CD14-positive monocyte (primary cell): ENCODE data around the gene RHOC. TPM values are rescaled to one million over a fixed set of nuclear protein-coding genes. Genes with fewer than 3 reads are reported as not detected.

Experiments
- DNase-seq, 3 donors: peaks; one replicate each; pipeline ENCODE4 v3.0.0-alpha.2; 2011 to 2022
- H2AFZ ChIP-seq: 2 replicates; pipeline ENCODE4 v1.6.0; 2012; ENCODE audit warnings: mild to moderate bottlenecking, low read depth, low read length, inconsistent platforms; ENCODE audit not compliant: insufficient read depth, poor library complexity, severe bottlenecking
- H3K27ac ChIP-seq, 2 donors: 1 replicate in 1 of 2; 2 replicates in 1 of 2; pipeline ENCODE4 v1.5.1; 2012 to 2013; ENCODE audit warnings: low read length in 2 of 2, control low read depth in 1 of 2, inconsistent platforms in 1 of 2, low read depth in 1 of 2, mild to moderate bottlenecking in 1 of 2
- H3K27me3 ChIP-seq, 2 donors: one replicate each; pipeline versions ENCODE4 v1.6.0 to v1.6.1; 2011 to 2013; ENCODE audit warnings: low read length in 2 of 2; ENCODE audit not compliant: control insufficient read depth in 2 of 2, insufficient read depth in 2 of 2
- H3K36me3 ChIP-seq, 2 donors: replicated peaks in 1 of 2; 1 replicate in 1 of 2; 2 replicates in 1 of 2; pipeline versions ENCODE4 v1.5.1 to v1.6.1; 2012 to 2013; ENCODE audit warnings: low read length in 2 of 2, control low read depth in 1 of 2, inconsistent platforms in 1 of 2, mild to moderate bottlenecking in 1 of 2; ENCODE audit not compliant: insufficient read depth in 2 of 2, control insufficient read depth in 1 of 2
- H3K4me1 ChIP-seq, 2 donors: 1 replicate in 1 of 2; 2 replicates in 1 of 2; pipeline versions ENCODE4 v1.5.1 to v1.6.1; 2012 to 2013; ENCODE audit warnings: low read length in 2 of 2, control low read depth in 1 of 2, inconsistent platforms in 1 of 2, mild to moderate bottlenecking in 1 of 2, moderate library complexity in 1 of 2; ENCODE audit not compliant: insufficient read depth in 2 of 2, control insufficient read depth in 1 of 2
- H3K4me2 ChIP-seq: replicated peaks from 2 replicates; pipeline ENCODE3; 2012; ENCODE audit warnings: low read length, moderate library complexity, mild to moderate bottlenecking; ENCODE audit not compliant: poor library complexity, severe bottlenecking; ENCODE audit errors: extremely low read depth
- H3K4me3 ChIP-seq, 3 experiments: fragments of 200-600 bp in 1 of 3; sonication (generic) in 1 of 3; replicated peaks in 1 of 3; 1 replicate in 2 of 3; 2 replicates in 1 of 3; pipeline ENCODE4 v1.5.1; 2011 to 2013; ENCODE audit warnings: low read length in 3 of 3, mild to moderate bottlenecking in 3 of 3, control low read depth in 2 of 3, low read depth in 2 of 3, inconsistent platforms in 1 of 3, moderate library complexity in 1 of 3
- H3K79me2 ChIP-seq: 2 replicates; pipeline ENCODE4 v1.6.0; 2012; ENCODE audit warnings: mild to moderate bottlenecking, control low read depth, inconsistent platforms, low read length, moderate library complexity; ENCODE audit not compliant: insufficient read depth
- H3K9ac ChIP-seq: 2 replicates; pipeline ENCODE4 v1.6.0; 2017; ENCODE audit warnings: low read length, mild to moderate bottlenecking; ENCODE audit not compliant: insufficient read depth, poor library complexity, severe bottlenecking
- H3K9me3 ChIP-seq, 2 donors: replicated peaks in 1 of 2; 1 replicate in 1 of 2; 2 replicates in 1 of 2; pipeline versions ENCODE4 v1.5.1 to v1.6.1; 2012 to 2013; ENCODE audit warnings: low read length in 2 of 2, control low read depth in 1 of 2; ENCODE audit not compliant: control insufficient read depth in 1 of 2, insufficient read depth in 1 of 2
- H4K20me1 ChIP-seq: 2 replicates; pipeline ENCODE4 v1.6.0; 2012; ENCODE audit warnings: mild to moderate bottlenecking, low read length, control low read depth, moderate library complexity; ENCODE audit not compliant: insufficient read depth
- H3K27ac Mint-ChIP-seq, 7 donors: one replicate each; pipeline ENCODE4 v1.8.0; 2020; ENCODE audit warnings: mild to moderate bottlenecking in 7 of 7, mixed read lengths in 7 of 7, moderate library complexity in 6 of 7, inconsistent platforms in 2 of 7
- H3K27me3 Mint-ChIP-seq, 3 donors: one replicate each; pipeline ENCODE4 v1.8.0; 2021 to 2022; ENCODE audit warnings: low read depth in 3 of 3, mild to moderate bottlenecking in 3 of 3, mixed read lengths in 3 of 3, moderate library complexity in 3 of 3, inconsistent platforms in 1 of 3
- H3K36me3 Mint-ChIP-seq, 2 donors: one replicate each; pipeline ENCODE4 v1.8.0; 2020; ENCODE audit warnings: mixed read lengths in 2 of 2, inconsistent platforms in 1 of 2, mild to moderate bottlenecking in 1 of 2
- H3K4me1 Mint-ChIP-seq: one replicate; pipeline ENCODE4 v1.8.0; 2020; ENCODE audit warnings: mild to moderate bottlenecking, mixed read lengths
- H3K4me3 Mint-ChIP-seq, 2 donors: one replicate each; pipeline ENCODE4 v1.8.0; 2020; ENCODE audit warnings: mild to moderate bottlenecking in 2 of 2, mixed read lengths in 2 of 2, moderate library complexity in 1 of 2
- H3K9me3 Mint-ChIP-seq, 7 donors: one replicate each; pipeline ENCODE4 v1.8.0; 2020 to 2022; ENCODE audit warnings: mixed read lengths in 7 of 7, mild to moderate bottlenecking in 6 of 7, moderate library complexity in 6 of 7, inconsistent platforms in 2 of 7
- WGBS: methylation state at CpG from one replicate; pipeline ENCODE4 v1.1.5; 2013; ENCODE audit warnings: missing lambda C conversion rate; ENCODE audit not compliant: insufficient coverage; 5-methylcytosine and 5-hydroxymethylcytosine counted together
- intact Hi-C, 2 donors: fragments of 100-400 bp; cut with micrococcal nuclease; formaldehyde crosslinking; loops; one replicate each; pipeline versions ENCODE4 v1.15.0 to v1.15.1; 2023
- polyA plus RNA-seq, 3 donors: library from polyadenylated mRNA; depleted of rRNA in 1 of 3; unstranded in 2 of 3; stranded (reverse) in 1 of 3; fragments of 300-500 nt in 2 of 3; fragments of >200 nt in 1 of 3; fragmentation: Illumina TruSeq in 2 of 3; gene quantifications; 1 replicate in 2 of 3; 2 replicates in 1 of 3; pipeline ENCODE4 v1.2.3, GENCODE V29; 2012 to 2021
- TF ChIP-seq, protein P1 (sequence below): fragments of 200-600 bp; IDR thresholded peaks from one replicate; pipeline ENCODE4 v1.8.0; 2022; ENCODE audit warnings: antibody characterized with exemption, mild to moderate bottlenecking

Gene RHOC
- polyA plus RNA-seq, 3 donors, result 78.9 to 119 (median 91.5) TPM

DNA sequence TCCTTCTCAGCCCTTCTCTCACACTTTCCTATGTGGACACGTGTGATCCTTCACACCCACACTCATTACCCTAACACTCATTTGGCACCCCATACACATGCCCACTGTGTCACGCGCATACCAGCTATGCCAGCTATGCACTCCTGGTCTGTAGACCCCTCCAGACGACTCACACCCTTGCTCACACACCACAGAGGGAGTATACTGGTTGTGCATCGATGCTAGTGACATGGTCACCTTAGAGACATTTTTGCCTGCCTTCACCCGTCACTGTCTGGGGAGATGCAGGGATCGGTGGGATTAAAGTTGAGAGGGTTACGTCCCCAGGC, 16.5 kb upstream of the RHOC start:
- H3K27ac ChIP-seq, result no peak overlapping the region
- no peaks in the 10 kb centered on the region for H3K79me2 ChIP-seq
- TF ChIP-seq, protein P1, sequence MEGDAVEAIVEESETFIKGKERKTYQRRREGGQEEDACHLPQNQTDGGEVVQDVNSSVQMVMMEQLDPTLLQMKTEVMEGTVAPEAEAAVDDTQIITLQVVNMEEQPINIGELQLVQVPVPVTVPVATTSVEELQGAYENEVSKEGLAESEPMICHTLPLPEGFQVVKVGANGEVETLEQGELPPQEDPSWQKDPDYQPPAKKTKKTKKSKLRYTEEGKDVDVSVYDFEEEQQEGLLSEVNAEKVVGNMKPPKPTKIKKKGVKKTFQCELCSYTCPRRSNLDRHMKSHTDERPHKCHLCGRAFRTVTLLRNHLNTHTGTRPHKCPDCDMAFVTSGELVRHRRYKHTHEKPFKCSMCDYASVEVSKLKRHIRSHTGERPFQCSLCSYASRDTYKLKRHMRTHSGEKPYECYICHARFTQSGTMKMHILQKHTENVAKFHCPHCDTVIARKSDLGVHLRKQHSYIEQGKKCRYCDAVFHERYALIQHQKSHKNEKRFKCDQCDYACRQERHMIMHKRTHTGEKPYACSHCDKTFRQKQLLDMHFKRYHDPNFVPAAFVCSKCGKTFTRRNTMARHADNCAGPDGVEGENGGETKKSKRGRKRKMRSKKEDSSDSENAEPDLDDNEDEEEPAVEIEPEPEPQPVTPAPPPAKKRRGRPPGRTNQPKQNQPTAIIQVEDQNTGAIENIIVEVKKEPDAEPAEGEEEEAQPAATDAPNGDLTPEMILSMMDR, result no peak
- intact Hi-C loops, result no loop called here
- Mint-ChIP-seq H3K27ac (no peak overlapping the region), H3K4me1 (peaks cover 17% of the 10 kb centered on the region), H3K27me3 (peaks cover 8 to 14% (median 13%) of the 10 kb centered on the region in 3 donors), H3K9me3 (peaks cover 0 to 1% (median 0%) of the 10 kb centered on the region in 7 donors), H3K4me3 (peak overlapping the region; percentile 73 to 80), H3K36me3 (peaks cover 0 to 1% of the 10 kb centered on the region in 2 donors)
- H3K36me3 ChIP-seq, result no peaks in the 10 kb centered on the region
- H3K9ac ChIP-seq, result no peak overlapping the region
- peak overlapping the region; percentile 71 for H2AFZ ChIP-seq
- H3K4me1 ChIP-seq, result peaks cover 17 to 22% of the 10 kb centered on the region in 2 donors
- WGBS, result 75% methylated on average over 5 of the region's 8 CpGs
- no peaks in the 10 kb centered on the region for H3K9me3 ChIP-seq
- H3K4me2 ChIP-seq, result peak overlapping the region; percentile 77
- H3K27me3 ChIP-seq, result peaks cover 0 to 5% of the 10 kb centered on the region in 2 donors
- no peaks in the 10 kb centered on the region for H4K20me1 ChIP-seq
- DNase-seq, result no peak
- peak overlapping the region in 1 of 3 experiments; percentile 67 for H3K4me3 ChIP-seq

DNA sequence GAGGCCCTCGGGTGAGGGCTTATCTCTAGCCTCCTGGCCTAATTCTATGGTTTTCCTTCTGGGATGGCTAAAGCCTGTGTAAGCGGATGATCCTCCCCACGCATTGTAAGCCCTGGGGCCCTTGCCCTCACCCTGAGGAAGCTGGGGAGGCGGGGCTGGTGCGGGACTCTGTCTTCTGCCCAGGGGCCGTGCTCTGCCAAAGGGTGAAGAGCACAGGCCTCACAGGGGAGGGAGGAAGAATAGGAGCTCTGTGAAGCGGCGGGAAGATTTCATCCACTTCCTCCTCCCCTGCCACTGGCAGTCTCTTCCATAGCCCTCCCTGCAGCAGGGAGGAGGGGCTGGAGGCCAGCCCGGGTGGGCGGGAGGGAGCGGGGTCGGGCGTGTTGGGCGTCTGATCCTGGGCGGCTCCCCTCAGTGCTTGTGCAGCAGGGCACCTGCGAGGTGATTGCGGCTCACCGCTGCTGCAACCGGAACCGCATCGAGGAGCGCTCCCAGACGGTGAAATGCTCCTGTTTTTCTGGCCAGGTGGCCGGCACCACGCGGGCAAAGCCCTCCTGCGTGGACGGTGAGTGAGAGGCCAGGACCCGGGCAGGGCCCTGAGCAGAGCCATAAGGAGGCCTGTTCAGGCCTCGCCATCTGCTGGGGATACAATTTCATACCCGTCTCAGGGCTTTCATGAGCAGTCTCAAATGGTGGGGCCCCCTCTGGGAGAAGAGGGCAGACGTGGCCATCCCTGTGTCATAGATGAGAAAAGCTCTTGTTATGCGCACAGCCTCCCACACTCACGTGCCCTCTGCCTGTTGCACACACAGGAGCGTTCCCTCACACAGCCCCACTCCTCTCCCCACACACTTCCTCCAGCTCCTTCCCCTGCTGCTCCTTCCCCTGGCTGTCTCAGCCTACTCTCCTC, 15.9 kb upstream of the RHOC start:
- Histone ChIP-seq H3K27ac (no peak overlapping the region), H3K4me3 (peak overlapping the region in 2 of 3 experiments; percentile 31 to 67)

More for the DNA sequence above, 15.9 kb upstream of the RHOC start:
- WGBS, result 6% methylated on average over 28 of the region's 35 CpGs
- intact Hi-C loops, result no loop called here
- peaks cover 0 to 1% of the 10 kb centered on the region in 2 donors for H3K36me3 Mint-ChIP-seq
- Histone ChIP-seq H3K4me2 (peak overlapping the region; percentile 77), H3K36me3 (no peaks in the 10 kb centered on the region), H4K20me1 (no peaks in the 10 kb centered on the region), H3K9ac (no peak overlapping the region), H3K79me2 (no peaks in the 10 kb centered on the region), H3K27me3 (peaks cover 0 to 5% of the 10 kb centered on the region in 2 donors), H3K9me3 (no peaks in the 10 kb centered on the region), H3K4me1 (peaks cover 17 to 23% of the 10 kb centered on the region in 2 donors), H2AFZ (peak overlapping the region; percentile 71)
- peaks cover 17% of the 10 kb centered on the region for H3K4me1 Mint-ChIP-seq
- H3K27me3 Mint-ChIP-seq, result peaks cover 10 to 17% (median 16%) of the 10 kb centered on the region in 3 donors
- TF ChIP-seq, protein P1, result no peak
- no peak overlapping the region for H3K27ac Mint-ChIP-seq
- H3K9me3 Mint-ChIP-seq, result peaks cover 0 to 1% (median 0%) of the 10 kb centered on the region in 7 donors
- peak; percentile 27 to 44 (median 40) for DNase-seq
- H3K4me3 Mint-ChIP-seq, result peak overlapping the region; percentile 73 to 80
